ENCODE data around the gene CLDN1.

CLDN1 gene, protein sequence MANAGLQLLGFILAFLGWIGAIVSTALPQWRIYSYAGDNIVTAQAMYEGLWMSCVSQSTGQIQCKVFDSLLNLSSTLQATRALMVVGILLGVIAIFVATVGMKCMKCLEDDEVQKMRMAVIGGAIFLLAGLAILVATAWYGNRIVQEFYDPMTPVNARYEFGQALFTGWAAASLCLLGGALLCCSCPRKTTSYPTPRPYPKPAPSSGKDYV

DNA sequence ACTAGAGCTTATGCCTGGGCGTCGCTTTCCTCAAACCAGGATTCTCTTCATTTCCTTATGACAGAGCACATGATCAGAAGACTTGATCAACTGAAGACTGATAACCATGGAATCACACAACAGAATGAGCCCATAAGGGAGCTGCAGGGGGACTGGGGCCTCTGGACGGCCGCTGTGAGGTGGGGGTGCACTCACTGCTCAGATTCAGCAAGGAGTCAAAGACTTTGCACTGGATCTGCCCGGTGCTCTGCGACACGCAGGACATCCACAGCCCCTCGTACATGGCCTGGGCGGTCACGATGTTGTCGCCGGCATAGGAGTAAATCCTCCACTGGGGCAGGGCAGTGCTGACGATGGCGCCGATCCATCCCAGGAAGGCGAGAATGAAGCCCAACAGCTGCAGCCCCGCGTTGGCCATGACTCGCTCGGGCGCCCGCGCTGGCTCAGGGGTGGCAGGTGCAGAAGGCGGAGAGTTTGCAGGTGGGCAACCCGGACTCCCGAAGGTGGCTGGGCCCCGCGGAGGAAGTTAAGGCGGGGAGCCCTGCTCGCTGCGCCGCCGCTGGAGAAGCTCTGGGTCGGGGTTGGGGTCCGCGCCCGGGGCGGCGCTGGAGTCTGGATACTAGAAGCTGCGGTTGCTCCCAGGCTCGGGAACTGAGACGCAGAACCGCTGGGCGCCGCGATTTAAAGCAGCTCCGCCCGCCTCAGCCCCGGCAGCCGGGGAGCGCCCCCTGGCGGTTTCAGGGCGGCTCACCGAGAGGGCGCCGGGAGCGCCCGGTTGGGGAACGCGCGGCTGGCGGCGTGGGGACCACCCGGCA lies at the start of gene CLDN1:
Gene CLDN1, minus strand, starts transcription at position 658 of the 815 bp plus-strand sequence. Its CDS starts 240 bp downstream, at position 418.
- peak; percentile 20 for DNase-seq (ENCODE audit: low spot score)

GRCh38 chr3:190371152-190371551 lies 48.9 kb upstream of the CLDN1 start:
- no peak for DNase-seq (ENCODE audit: low spot score)

DNA sequence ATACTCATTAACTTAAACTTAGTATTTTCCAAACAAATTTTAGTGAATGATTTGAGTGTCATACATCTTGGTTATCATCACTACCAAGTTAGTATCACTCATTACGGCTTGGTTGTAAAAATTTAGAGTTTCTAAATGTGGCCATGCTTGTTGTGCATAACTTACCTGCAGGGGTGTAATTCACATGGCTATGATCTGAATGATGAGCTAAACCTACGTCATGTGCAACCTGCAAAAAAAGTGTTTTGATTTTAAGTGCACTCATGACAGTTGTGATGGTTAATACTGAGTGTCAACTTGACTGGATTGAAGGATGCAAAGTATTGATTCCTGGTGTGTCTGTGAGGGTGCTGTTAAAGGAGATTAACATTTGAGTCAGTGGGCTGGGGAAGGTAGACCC lies 48.1 kb upstream of the CLDN1 start:
- no peak for DNase-seq (ENCODE audit: low spot score)

- DNase-seq (ENCODE audit: low spot score), result no peak
These were observed 47.5 kb upstream of the CLDN1 start for GRCh38 chr3:190369668-190370295.

DNA sequence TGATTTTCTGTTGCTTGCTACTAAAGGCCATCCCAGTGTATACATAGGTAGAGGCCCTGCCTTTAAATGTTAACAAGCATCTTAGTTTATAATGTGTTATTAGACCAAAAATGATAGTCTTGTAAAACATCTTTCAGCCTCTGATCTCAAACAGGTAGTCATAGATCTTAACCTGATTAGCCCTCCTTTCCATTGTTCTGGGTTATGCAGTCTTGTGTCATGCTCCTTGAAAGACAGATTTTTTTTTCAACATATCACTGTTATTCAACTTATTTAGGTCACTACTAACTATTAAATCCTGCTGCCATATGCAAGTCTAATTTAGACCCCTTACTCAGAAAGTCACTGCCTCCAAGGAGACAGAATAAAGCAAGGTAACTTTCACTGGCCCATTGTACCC lies 46.6 kb upstream of the CLDN1 start:
- no peak for DNase-seq (ENCODE audit: low spot score)

GRCh38 chr3:190366133-190366532 lies 43.9 kb upstream of the CLDN1 start:
- DNase-seq (ENCODE audit: low spot score), result no peak

DNA sequence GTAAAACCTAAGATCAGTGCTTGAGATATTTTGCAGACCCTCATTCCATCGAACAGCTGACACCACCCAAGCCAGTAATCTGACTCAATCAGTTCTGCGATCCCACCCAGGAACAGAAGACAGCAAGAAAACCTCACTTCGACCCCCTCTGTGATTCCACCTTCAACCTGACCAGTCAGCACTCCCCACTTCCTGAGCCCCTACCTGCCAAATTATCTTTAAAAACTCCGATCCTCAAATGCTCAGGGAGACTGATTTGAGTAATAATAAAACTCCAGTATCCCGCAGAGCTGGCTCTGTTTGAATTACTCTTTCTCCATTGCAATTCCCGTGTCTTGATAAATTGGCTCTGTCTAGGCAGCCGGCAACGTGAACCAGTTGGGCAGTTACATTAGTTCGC lies 40.0 kb upstream of the CLDN1 start:
- DNase-seq (ENCODE audit: low spot score), result no peak

GRCh38 chr3:190361791-190362190 lies 39.5 kb upstream of the CLDN1 start:
- DNase-seq (ENCODE audit: low spot score), result no peak

GRCh38 chr3:190360228-190360627 lies 38.0 kb upstream of the CLDN1 start:
- no peak for DNase-seq (ENCODE audit: low spot score)

GRCh38 chr3:190359813-190360212 lies 37.6 kb upstream of the CLDN1 start:
- no peak for DNase-seq (ENCODE audit: low spot score)

GRCh38 chr3:190357468-190357867 lies 35.2 kb upstream of the CLDN1 start:
- no peak for DNase-seq (ENCODE audit: low spot score)

DNA sequence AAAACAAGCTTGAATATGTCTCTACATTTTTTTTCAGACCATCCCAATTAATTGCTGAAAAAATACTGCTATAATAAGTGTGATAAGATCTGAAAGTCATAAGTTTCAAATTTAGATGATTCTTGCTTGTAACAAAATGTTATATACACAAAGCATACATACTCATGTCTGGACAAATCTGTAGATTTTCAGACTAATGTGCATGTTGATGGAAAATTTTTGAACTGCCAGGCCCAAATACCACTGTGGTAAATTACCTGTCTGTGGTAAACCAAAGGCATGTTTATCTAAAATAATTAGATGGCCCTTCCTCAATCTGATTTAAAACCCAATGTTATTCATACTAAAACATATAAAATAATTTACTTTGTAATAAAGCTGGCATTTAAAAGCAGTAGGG lies 34.0 kb upstream of the CLDN1 start:
- no peak for DNase-seq (ENCODE audit: low spot score)

- no peak for DNase-seq (ENCODE audit: low spot score)
These were observed 30.7 kb upstream of the CLDN1 start for GRCh38 chr3:190352861-190353457.

DNA sequence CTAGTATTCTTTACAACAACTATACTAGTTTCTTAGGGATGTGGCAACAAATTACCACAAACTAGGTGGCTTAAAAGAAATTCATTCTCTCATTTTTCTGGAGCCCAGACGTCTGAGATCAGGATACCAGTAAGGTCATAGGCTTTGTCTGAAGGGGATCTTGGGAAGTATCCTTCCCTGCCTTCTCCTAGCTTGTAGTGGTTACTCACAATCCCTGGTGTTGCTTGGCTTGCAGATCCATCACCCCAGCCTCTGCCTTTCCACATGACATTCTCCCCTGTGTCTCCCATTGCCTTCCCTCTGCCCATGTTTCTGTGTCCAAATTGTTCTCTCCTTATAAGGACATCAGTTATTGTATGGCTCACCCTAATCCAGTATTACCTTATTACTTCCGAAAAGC lies 24.3 kb upstream of the CLDN1 start:
- DNase-seq (ENCODE audit: low spot score), result no peak

- DNase-seq (ENCODE audit: low spot score), result no peak
These were observed 23.6 kb upstream of the CLDN1 start for GRCh38 chr3:190345878-190346277.

DNA sequence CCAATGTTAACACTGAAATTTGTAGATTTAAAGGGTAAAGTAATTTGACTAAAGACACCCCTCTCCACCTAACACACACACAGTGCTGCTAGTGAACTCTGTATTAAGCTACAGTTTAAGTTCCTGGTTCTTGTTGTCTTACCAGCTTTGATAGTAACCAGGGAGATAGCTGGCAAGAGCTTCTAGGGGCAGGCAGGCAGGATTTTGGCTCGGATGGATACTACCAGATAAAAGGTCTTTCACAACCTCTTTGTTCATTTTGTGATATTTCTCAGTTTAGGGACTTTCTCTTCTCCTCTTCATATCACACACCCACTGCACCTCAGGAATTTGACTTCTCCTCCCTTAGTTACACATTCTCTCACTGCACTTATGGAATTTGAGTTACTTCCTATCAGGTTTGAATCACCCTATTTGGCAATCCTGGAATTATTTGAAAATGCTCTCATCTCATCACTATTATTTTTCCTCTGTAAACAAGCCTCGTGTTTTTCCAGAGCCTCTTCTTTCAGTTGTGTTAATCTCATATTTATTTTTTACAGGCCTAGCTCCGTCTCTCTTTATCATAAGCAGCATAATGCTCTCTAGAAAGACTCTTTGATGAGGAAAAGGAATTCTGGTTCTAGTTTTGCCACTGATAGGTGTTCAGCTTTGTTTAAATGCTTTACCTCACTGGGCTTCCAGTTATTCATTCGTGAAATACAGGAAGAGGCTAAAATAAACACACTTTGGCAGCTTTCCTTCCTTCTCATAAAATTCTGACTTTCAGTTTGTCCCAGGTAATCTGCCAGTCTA lies 23.0 kb upstream of the CLDN1 start:
- peak; percentile 12 for DNase-seq (ENCODE audit: low spot score)

DNA sequence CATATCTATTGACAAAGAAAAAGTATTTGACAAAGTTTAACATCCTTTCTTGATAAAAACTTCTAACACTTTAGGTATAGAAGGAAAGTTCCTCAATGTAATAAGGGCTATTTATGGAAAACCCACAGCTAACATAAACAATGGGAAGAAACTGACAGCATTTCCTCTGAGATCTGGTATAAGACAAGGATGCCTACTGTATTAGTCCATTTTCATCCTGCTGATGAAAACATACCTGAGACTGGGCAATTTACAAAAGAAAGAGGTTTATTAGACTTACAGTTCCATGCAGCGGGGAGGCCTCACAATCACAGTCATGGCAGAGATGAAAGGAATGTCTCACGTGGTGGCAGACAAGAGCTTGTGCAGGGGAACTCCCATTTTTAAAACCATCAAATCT lies 17.8 kb upstream of the CLDN1 start:
- no peak for DNase-seq (ENCODE audit: low spot score)

DNA sequence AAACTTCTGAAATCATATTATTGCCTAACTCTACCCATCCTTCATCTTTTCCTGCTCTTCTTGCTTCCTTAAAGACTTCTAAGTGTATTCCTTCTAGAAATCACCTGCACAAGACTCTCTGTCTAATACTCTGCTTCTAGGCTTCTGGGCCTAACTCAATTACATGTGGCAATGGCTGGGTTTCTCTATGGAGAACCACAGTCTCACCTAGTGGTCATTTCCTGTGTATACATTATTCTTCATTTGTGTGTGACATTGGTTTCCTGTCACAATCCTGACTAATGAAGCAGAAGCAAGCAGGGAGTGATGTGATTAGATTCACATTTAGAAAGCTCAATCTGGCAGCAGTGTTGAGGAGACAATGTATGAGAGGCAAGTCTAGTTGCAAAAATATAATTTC lies 16.9 kb upstream of the CLDN1 start:
- peak; percentile 41 for DNase-seq (ENCODE audit: low spot score)

GRCh38 chr3:190338717-190339116 lies 16.5 kb upstream of the CLDN1 start:
- no peak for DNase-seq (ENCODE audit: low spot score)

DNA sequence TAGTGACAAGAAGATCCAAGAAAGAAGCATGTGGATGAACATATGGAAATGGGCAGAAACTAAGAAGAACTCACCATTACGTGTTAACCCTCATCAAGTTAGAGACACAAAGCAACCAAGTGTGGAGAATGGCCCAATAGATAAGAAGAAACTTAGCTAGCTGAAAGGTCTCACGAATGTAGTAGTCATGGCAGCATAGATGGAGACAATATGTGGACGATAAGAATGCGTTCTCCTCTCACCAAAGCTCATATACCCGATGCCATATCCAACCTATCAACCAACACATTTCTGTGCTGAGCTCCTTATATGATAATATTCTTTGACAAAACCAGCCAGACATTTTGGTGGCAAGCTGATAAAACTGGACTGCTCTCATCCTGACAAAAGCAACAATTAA lies 15.1 kb upstream of the CLDN1 start:
- no peak for DNase-seq (ENCODE audit: low spot score)

DNA sequence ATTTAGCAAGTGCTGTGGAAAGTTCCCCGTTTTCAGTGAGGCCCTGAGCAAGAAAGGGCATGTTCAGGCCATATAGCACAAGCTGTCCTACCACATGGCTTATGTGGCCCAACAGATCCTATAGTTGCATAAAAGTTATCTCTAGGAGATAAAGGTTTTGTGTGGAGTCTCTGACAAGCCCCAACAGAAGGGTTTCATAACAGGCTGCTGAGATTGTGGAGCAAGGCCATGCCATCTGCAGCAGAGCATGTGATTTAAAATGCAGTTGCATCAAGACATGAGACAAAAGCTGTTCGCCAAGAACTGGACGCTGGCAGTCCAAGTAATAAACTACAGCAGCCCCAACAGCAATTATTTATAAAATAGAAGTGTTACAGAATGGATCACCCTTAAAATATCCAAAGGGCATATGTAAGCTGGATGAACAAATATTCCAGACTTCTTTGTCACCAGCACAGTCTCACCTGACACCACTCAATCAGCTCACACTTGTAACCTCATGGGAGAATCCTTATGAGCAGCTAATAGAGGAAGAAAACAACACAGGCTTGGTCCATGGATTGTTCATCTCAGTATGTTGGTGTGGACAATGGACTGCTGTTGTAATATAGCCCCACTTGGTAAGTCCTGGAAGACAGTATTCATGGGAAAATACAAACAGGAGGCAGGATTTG lies 14.4 kb upstream of the CLDN1 start:
- DNase-seq (ENCODE audit: low spot score), result no peak

Measured in NAMALWA (cell line).